Activated CD8-positive, alpha-beta T cell treated with anti-CD3 and anti-CD28 coated beads, Interleukin-2, amount 10 ng/mL, durations not matched to agents 7 days and 5 days (primary cell): ENCODE measurements around the gene TIMM10. TPM values are rescaled to one million over a fixed set of nuclear protein-coding genes. Genes with fewer than 3 reads are reported as not detected.

Experiments
- ATAC-seq: fragments of 150-1000 bp; cut with Tn5 transposase; one replicate; pipeline ENCODE4 v1.10.0; 2021; ENCODE audit warnings: moderate library complexity
- CTCF ChIA-PET: fragments of 350-600 bp; sonication (Branson Sonifier 250); formaldehyde crosslinking; loops from one replicate; lab custom pipeline; 2021; ENCODE audit warnings: antibody characterized with exemption; lab: Charles Lee
- POLR2A ChIA-PET: fragments of 350-600 bp; sonication (Branson Sonifier 250); formaldehyde crosslinking; loops from one replicate; lab custom pipeline; 2021; ENCODE audit warnings: antibody characterized with exemption; lab: Charles Lee
- DNase-seq: peaks from one replicate; pipeline ENCODE4 v3.0.0-alpha.2; 2020
- H3K27ac Mint-ChIP-seq: one replicate; pipeline ENCODE4 v1.8.0; 2021; ENCODE audit warnings: mild to moderate bottlenecking, mixed read lengths
- H3K27me3 Mint-ChIP-seq: one replicate; pipeline ENCODE4 v1.8.0; 2021; ENCODE audit warnings: low read depth, mixed read lengths
- H3K36me3 Mint-ChIP-seq: one replicate; pipeline ENCODE4 v1.8.0; 2021; ENCODE audit warnings: low read depth, mixed read lengths
- H3K4me1 Mint-ChIP-seq: one replicate; pipeline ENCODE4 v1.8.0; 2021; ENCODE audit warnings: low read depth, mixed read lengths
- H3K4me3 Mint-ChIP-seq: one replicate; pipeline ENCODE4 v1.8.0; 2021; ENCODE audit warnings: mild to moderate bottlenecking, mixed read lengths
- H3K9me3 Mint-ChIP-seq: one replicate; pipeline ENCODE4 v1.8.0; 2022; ENCODE audit warnings: mixed read lengths; ENCODE audit not compliant: insufficient read depth
- total RNA-seq, 2 experiments: library from RNA; stranded (reverse); gene quantifications; one replicate each; pipeline ENCODE4 v1.2.3, GENCODE V29; 2021

TIMM10 gene, protein sequence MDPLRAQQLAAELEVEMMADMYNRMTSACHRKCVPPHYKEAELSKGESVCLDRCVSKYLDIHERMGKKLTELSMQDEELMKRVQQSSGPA
- total RNA-seq = 10 to 100 TPM; 65.4 to 65.8 TPM

DNA sequence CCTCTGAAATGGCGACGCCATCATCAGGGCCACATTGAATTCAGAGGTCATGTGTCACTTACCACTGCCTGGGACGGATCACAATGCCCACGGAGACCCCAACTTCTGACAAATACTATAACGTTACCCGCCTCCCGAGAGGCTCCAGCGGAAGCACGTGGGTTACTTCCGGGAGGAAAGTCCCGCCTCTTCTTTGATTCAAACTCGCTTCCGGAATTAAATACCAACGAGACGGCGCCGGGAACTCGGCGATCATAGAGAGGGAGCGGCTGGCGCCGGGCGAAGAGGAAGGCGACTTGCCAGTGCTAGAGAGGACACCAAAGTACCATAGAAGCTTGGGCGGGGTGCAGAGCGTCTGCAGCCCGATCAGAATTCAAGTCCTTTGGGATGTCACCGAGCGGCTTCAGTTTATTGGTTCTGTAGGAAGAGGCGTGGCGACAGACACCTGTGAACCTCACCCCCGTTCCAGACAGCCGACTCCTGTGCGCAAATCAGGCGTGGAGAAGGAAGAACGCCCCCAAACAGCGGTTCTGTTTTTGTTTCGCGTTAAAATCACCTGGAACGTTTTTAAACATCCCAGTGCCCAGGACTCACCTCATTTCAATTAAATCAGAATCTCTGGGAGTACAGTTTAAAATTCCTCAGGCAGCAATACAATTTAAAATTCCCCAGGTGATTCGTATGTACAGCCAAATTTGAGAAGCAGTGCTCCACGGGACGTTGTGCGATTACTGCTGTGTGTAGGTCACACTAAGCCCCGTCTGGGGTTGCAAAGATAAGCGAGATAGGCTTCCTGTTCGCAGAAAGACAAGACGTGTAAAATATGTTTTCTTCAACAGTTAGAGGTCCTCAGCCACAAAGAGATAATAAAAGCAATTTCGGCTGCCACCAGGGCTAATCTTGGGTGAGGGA is at the start of gene TIMM10:
Gene TIMM10, minus strand, starts transcription at position 159 of the 912 bp plus-strand sequence. CDS start 565 bp downstream, outside the sequence.
- CTCF ChIA-PET = interaction anchor here (1.4 to 10.9 kb wide), 9 partner anchors 35 to 114 kb away, joined by 3 to 484 read pairs (median 7); partner anchors contain the start of gene UBE2L6
- peak within 1 kb of the TSS; percentile 88 for H3K27ac Mint-ChIP-seq
- POLR2A ChIA-PET = interaction anchor here (0.5 to 6.7 kb wide), 7 partner anchors 14 to 211 kb away, joined by 3 to 47 read pairs (median 4); partner anchors contain the start of genes SLC43A1 and UBE2L6

DNA sequence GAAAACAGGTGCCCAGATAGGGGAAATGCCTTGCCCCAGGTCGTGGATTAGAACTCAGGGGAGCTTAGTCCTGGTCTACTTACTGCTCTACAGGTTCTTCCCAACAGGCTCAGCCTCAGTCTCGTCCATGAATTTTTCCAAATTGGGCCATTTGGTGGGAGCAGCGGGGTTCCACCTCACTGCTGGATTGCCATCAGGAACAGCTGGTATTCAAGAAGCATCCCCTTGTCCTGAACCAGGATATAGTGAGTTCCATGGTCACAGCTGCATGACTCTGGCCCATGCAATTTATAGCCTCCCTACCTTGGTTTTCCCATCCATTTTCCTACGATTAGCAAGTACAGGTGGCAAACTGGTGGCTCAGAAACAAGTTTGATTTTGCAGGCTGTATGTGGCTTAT is 43.5 kb upstream of the TIMM10 start:
- no peaks in the 10 kb centered on the region for H3K9me3 Mint-ChIP-seq
- H3K27me3 Mint-ChIP-seq = peaks cover 11% of the 10 kb centered on the region

More for the DNA sequence above, at the start of gene TIMM10:
- H3K36me3 Mint-ChIP-seq = peaks cover 29% of the 10 kb centered on the region
- H3K4me3 Mint-ChIP-seq = peak within 1 kb of the TSS; percentile 82
- H3K27me3 Mint-ChIP-seq = no peaks in the 10 kb centered on the region
- peaks cover 47% of the 10 kb centered on the region for H3K4me1 Mint-ChIP-seq
- no peaks in the 10 kb centered on the region for H3K9me3 Mint-ChIP-seq
- DNase-seq (peak; percentile 97), ATAC-seq (peak; percentile 97)

GRCh38 chr11:57571606-57572005 is 41.1 kb upstream of the TIMM10 start:
- H3K9me3 Mint-ChIP-seq = no peaks in the 10 kb centered on the region
- POLR2A ChIA-PET = interaction anchor here (1.0 kb wide), 1 partner anchor 70 kb away, joined by 4 read pairs; no protein-coding TSS in a partner anchor
- no peak overlapping the region for H3K27ac Mint-ChIP-seq
- no peak for DNase-seq
- ATAC-seq = no peak
- peaks cover 25% of the 10 kb centered on the region for H3K4me1 Mint-ChIP-seq
- H3K4me3 Mint-ChIP-seq = no peak overlapping the region
- CTCF ChIA-PET = interaction anchor here (1.0 to 9.3 kb wide), 3 partner anchors 70 to 226 kb away, joined by 3 to 421 read pairs (median 4); no protein-coding TSS in a partner anchor
- H3K27me3 Mint-ChIP-seq = peaks cover 6% of the 10 kb centered on the region
- H3K36me3 Mint-ChIP-seq = peaks cover 9% of the 10 kb centered on the region

More for the DNA sequence above, 43.5 kb upstream of the TIMM10 start:
- Mint-ChIP-seq H3K27ac (no peak overlapping the region), H3K4me1 (peaks cover 18% of the 10 kb centered on the region), H3K4me3 (no peak overlapping the region), H3K36me3 (no peaks in the 10 kb centered on the region)
- ChIA-PET POLR2A (no interaction called here), CTCF (interaction anchor here (0.7 to 9.3 kb wide), 3 partner anchors 31 to 227 kb away, joined by 3 to 421 read pairs (median 4); no protein-coding TSS in a partner anchor)
- DNase-seq (no peak), ATAC-seq (no peak)

DNA sequence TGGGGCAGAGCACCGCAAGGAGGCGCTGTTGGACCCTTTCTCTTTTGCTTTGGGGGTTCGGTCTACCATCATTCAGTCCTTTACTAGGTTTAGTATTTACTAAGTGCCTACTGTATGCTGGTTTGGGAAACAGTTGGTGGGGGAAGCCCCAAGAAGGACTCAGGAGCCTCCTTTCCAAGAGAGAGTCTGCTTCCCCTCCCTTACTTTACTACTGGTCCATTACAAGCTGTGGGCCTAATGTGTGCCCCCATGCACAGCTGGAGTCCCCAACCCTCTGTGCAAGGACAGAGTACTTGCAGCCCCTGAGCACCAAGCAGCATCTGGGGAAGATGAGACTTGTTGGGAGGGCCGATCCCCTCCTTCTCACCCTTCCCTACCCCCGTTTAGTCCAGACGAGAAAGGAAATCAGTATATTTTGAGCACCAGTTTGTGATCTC is 37.8 kb upstream of the TIMM10 start:
- Mint-ChIP-seq H3K27me3 (no peaks in the 10 kb centered on the region), H3K4me3 (peak overlapping the region; percentile 97), H3K4me1 (peaks cover 43% of the 10 kb centered on the region), H3K27ac (peak overlapping the region; percentile 93), H3K36me3 (peaks cover 33% of the 10 kb centered on the region), H3K9me3 (no peaks in the 10 kb centered on the region)
- ChIA-PET POLR2A (interaction anchor here (1.2 to 2.6 kb wide), 9 partner anchors 35 to 173 kb away, joined by 3 to 34 read pairs (median 5); partner anchors contain the start of genes SELENOH and TIMM10), CTCF (interaction anchor here (0.6 to 9.3 kb wide), 28 partner anchors 9 to 232 kb away, joined by 3 to 421 read pairs (median 4); partner anchors contain the start of genes MED19, SELENOH, SLC43A1 and TIMM10)
- ATAC-seq = peak; percentile 21
- DNase-seq = peak; percentile 92

- H3K27me3 Mint-ChIP-seq = no peaks in the 10 kb centered on the region
- H3K36me3 Mint-ChIP-seq = peaks cover 34% of the 10 kb centered on the region
- peak; percentile 72 for DNase-seq
- ATAC-seq = peak; percentile 76
- H3K27ac Mint-ChIP-seq = peak within 1 kb of the TSS; percentile 93
- H3K9me3 Mint-ChIP-seq = no peaks in the 10 kb centered on the region
- H3K4me3 Mint-ChIP-seq = peak within 1 kb of the TSS; percentile 97
- CTCF ChIA-PET = interaction anchor here (0.8 to 9.3 kb wide), 25 partner anchors 8 to 233 kb away, joined by 3 to 421 read pairs (median 5); partner anchors contain the start of genes MED19, SELENOH, SLC43A1 and TIMM10
- POLR2A ChIA-PET = interaction anchor here (1.0 to 2.6 kb wide), 11 partner anchors 17 to 174 kb away, joined by 3 to 34 read pairs (median 5); partner anchors contain the start of genes SELENOH and TIMM10
- peaks cover 47% of the 10 kb centered on the region for H3K4me1 Mint-ChIP-seq
Observed at GRCh38 chr11:57567515-57568329, 37.2 kb upstream of the TIMM10 start, which contains the start of gene UBE2L6. Gene UBE2L6 (minus strand): TSS chr11:57567672. CDS start chr11:57567611, 61 bp downstream.

GRCh38 chr11:57566905-57567514 is 36.5 kb upstream of the TIMM10 start:
- ChIA-PET POLR2A (interaction anchor here (1.0 to 2.6 kb wide), 9 partner anchors 16 to 175 kb away, joined by 3 to 34 read pairs (median 5); partner anchors contain the start of genes SELENOH and TIMM10), CTCF (interaction anchor here (1.0 to 9.3 kb wide), 11 partner anchors 8 to 233 kb away, joined by 3 to 421 read pairs (median 7); partner anchors contain the start of genes MED19 and TMX2)
- Mint-ChIP-seq H3K36me3 (peaks cover 37% of the 10 kb centered on the region), H3K4me1 (peaks cover 49% of the 10 kb centered on the region), H3K27ac (peak overlapping the region; percentile 93), H3K4me3 (peak overlapping the region; percentile 97), H3K9me3 (no peaks in the 10 kb centered on the region), H3K27me3 (no peaks in the 10 kb centered on the region)
- ATAC-seq (peak; percentile 16), DNase-seq (peak; percentile 66)

DNA sequence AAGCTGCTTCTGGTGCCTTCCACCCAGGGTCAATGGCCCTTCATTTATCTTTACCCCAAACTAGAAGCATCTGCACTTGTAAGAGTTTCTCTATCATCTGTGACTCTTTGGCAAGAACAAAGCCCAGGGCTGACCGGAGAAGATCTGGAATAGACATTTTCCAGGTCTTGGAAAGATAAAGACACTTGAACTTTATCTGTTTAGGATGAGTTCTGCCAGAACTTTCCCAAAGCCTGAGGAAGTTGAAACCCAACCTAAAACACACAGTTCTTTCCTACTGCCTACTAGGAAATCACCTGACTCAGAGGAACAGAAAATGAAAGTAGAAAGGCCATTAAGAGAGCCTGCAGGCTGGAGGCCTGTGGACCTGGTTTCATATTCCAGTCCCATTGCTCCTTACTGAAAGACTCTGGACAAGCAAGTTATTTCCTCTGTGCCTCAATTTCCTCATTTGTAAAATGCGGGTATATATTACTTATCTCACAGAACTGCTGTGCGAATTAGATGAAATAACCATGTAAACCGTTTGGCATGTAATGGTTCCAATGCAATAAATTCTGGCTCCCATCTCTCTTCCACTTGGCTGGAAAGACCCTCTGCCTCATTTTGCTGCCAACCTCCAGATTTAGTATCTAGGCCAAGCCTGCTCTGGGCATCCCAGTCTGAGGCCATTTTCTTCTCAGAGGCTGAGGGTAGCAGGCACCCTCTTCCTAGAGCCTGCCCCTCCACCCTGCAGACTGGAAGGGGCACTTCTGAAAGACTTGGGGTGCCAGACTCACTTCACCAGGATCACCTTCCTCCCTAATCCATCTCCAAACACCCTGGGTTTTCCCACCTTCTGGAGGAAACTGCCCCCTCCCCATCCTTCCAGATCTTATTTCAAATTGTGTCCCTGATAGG is 35.7 kb upstream of the TIMM10 start:
- ChIA-PET CTCF (interaction anchor here (1.2 to 9.3 kb wide), 5 partner anchors 17 to 234 kb away, joined by 3 to 421 read pairs (median 8); no protein-coding TSS in a partner anchor), POLR2A (interaction anchor here (0.6 to 2.6 kb wide), 4 partner anchors 35 to 74 kb away, joined by 3 to 34 read pairs (median 6); partner anchors contain the start of gene TIMM10)
- no peaks in the 10 kb centered on the region for H3K9me3 Mint-ChIP-seq
- DNase-seq (peak; percentile 64), ATAC-seq (peak; percentile 57)
- peaks cover 42% of the 10 kb centered on the region for H3K36me3 Mint-ChIP-seq
- no peaks in the 10 kb centered on the region for H3K27me3 Mint-ChIP-seq
- peak overlapping the region; percentile 93 for H3K27ac Mint-ChIP-seq
- H3K4me1 Mint-ChIP-seq = peaks cover 48% of the 10 kb centered on the region
- peak overlapping the region; percentile 97 for H3K4me3 Mint-ChIP-seq

DNA sequence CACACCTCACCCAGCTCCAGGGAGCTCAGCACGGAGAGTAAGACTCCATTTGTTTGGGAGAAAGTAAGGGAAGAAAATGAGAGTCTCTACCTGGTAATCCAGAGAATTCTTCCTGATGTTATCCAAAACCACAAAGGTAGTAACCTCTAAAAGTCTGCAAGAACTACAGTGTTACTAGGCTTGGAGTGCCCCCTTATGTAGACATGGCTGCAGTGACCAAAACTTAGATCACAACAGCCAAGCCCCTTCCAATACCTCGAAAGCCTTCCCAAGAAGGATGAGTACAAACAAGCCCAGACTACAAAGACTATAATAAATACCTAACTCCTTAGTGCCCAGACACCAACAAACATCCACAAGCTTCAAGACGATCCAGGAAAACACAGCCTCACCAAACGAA is 32.0 kb upstream of the TIMM10 start:
- H3K4me1 Mint-ChIP-seq = peaks cover 37% of the 10 kb centered on the region
- H3K36me3 Mint-ChIP-seq = peaks cover 58% of the 10 kb centered on the region
- DNase-seq = no peak
- POLR2A ChIA-PET = interaction anchor here (0.6 kb wide), 1 partner anchor 103 kb away, joined by 5 read pairs; no protein-coding TSS in a partner anchor
- CTCF ChIA-PET = interaction anchor here (1.0 kb wide), 2 partner anchors 12 to 104 kb away, joined by 3 read pairs; no protein-coding TSS in a partner anchor
- H3K4me3 Mint-ChIP-seq = no peak overlapping the region
- peak overlapping the region; percentile 70 for H3K27ac Mint-ChIP-seq
- H3K9me3 Mint-ChIP-seq = no peaks in the 10 kb centered on the region
- ATAC-seq = no peak
- no peaks in the 10 kb centered on the region for H3K27me3 Mint-ChIP-seq

- peaks cover 59% of the 10 kb centered on the region for H3K36me3 Mint-ChIP-seq
- no peak overlapping the region for H3K27ac Mint-ChIP-seq
- H3K27me3 Mint-ChIP-seq = no peaks in the 10 kb centered on the region
- ATAC-seq (no peak), DNase-seq (no peak)
- ChIA-PET POLR2A (no interaction called here), CTCF (interaction anchor here (0.6 to 1.8 kb wide), 4 partner anchors 8 to 47 kb away, joined by 3 to 7 read pairs (median 4); partner anchors contain the start of gene UBE2L6)
- H3K9me3 Mint-ChIP-seq = no peaks in the 10 kb centered on the region
- H3K4me1 Mint-ChIP-seq = peaks cover 35% of the 10 kb centered on the region
- no peak overlapping the region for H3K4me3 Mint-ChIP-seq
Observed at GRCh38 chr11:57560146-57560545, 29.6 kb upstream of the TIMM10 start.
